ENCODE results near the gene MAML3. TPM values are rescaled to one million over a fixed set of nuclear protein-coding genes. Genes with fewer than 3 reads are reported as not detected.

The MAML3 gene
- total and polyA plus RNA-seq, 4 experiments from 2014 or later: 0.15 to 3.7 (median 1.7) TPM

DNA sequence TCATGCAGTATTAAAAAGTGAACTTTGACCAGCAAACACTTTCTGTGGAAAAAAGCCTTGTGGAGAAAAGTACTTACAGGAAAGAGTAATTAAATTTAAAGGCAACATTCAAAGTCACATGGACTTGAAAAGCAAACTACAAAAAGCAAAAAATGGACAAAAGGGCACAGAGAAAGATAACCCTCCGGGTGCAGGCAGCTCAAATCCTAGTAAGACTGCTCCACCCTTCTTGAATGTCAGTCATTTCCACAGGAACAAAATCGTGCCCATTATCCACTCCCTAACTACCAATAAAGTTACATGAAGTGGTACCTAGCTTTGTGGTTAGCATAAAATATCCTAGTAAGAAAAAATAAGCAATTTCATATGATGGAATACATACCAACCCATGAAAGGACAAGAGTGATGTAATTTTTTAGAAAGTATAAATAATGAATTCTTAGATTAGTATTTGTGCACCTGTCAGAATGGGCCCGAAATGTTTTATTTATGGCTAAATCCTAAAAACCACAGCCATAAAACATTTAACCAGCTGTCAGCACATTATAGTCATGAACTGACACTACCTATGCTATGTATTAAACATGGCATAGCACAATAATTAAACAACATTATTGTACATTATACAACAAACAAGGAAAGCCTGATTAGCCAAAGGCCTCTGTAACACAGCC, 43.3 kb downstream of the MAML3 start:
- Histone ChIP-seq H3K4me3 (ENCODE audit: low read length in 2 of 2) (no peak overlapping the region), H3K36me3 (ENCODE audit: insufficient read depth, low read length) (no peaks in the 10 kb centered on the region), H3K9me3 (ENCODE audit: control insufficient read depth in 1 of 2, low read length in 2 of 2) (no peaks in the 10 kb centered on the region), H3K4me1 (ENCODE audit: insufficient read depth, low read length) (no peaks in the 10 kb centered on the region), H3K27me3 (ENCODE audit: insufficient read depth, low read length) (no peaks in the 10 kb centered on the region), H3K27ac (ENCODE audit: low read depth, low read length) (no peak overlapping the region)
- peaks cover 4% of the 10 kb centered on the region in 2 donors for H3K27me3 Mint-ChIP-seq
- no peak overlapping the region for H3K27ac Mint-ChIP-seq
- intact Hi-C loops (cut with micrococcal nuclease): no loop called here
- H3K4me1 Mint-ChIP-seq: peaks cover 0 to 2% (median 0%) of the 10 kb centered on the region in 4 donors
- H3K4me3 Mint-ChIP-seq: no peak overlapping the region
- POLR2A ChIA-PET (ENCODE audit: partially characterized antibody): no interaction called here
- H3K9me3 Mint-ChIP-seq: no peaks in the 10 kb centered on the region
- DNase-seq: no peak
- no peaks in the 10 kb centered on the region for H3K36me3 Mint-ChIP-seq
- CTCF ChIA-PET (ENCODE audit: partially characterized antibody): no interaction called here

DNA sequence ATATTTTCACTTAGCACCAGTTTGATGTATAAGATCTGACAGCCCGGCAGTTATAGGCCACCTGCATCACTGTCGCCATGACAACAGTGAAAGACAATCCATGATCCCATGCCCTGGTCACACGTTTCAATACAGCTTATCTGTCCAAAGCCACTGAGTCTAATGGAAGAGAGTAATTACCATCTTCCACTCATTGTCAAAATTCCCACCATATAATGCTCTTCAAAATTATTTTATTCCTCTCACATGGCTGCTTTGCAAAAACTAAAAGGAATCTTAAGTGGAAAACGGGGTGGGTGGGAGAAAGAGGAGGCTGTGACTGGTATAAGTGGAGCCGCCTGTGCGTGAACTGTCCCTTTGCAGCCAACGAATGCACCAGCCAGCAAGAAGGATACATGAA, 44.2 kb downstream of the MAML3 start:
- no peaks in the 10 kb centered on the region for H3K9me3 Mint-ChIP-seq
- H3K4me1 Mint-ChIP-seq: peaks cover 0 to 2% (median 0%) of the 10 kb centered on the region in 4 donors
- POLR2A ChIA-PET (ENCODE audit: partially characterized antibody): no interaction called here
- Histone ChIP-seq H3K9me3 (ENCODE audit: control insufficient read depth in 1 of 2, low read length in 2 of 2) (no peaks in the 10 kb centered on the region), H3K27me3 (ENCODE audit: insufficient read depth, low read length) (no peaks in the 10 kb centered on the region), H3K36me3 (ENCODE audit: insufficient read depth, low read length) (no peaks in the 10 kb centered on the region), H3K4me1 (ENCODE audit: insufficient read depth, low read length) (no peaks in the 10 kb centered on the region), H3K27ac (ENCODE audit: low read depth, low read length) (no peak overlapping the region), H3K4me3 (ENCODE audit: low read length in 2 of 2) (no peak overlapping the region)
- H3K4me3 Mint-ChIP-seq: no peak overlapping the region
- CTCF ChIA-PET (ENCODE audit: partially characterized antibody): no interaction called here
- H3K27me3 Mint-ChIP-seq: peaks cover 2 to 4% of the 10 kb centered on the region in 2 donors
- H3K36me3 Mint-ChIP-seq: no peaks in the 10 kb centered on the region
- DNase-seq: no peak
- intact Hi-C loops (cut with micrococcal nuclease): no loop called here
- H3K27ac Mint-ChIP-seq: no peak overlapping the region

DNA sequence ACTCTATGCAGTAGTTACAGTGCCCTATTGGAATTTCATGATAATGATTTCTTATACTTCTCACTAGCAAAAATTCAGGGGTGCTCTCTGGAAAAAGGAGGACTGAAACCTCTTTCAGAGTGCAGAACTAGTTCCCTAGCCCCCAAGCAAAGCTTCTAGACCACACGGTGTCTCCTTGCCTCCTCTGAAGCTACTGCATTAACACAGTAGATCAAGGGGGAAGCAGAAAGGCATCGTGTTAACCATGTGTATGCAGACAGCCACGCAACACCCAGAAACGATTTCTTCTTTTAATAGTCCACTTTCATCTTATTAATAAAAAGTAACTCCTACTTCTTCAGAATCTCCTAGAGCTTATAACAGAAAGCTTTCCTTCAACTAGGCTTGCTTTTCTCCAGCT, 44.7 kb downstream of the MAML3 start:
- H3K27me3 Mint-ChIP-seq: peaks cover 2 to 4% of the 10 kb centered on the region in 2 donors
- no peaks in the 10 kb centered on the region for H3K4me1 ChIP-seq (ENCODE audit: insufficient read depth, low read length)
- no peak overlapping the region for H3K4me3 ChIP-seq (ENCODE audit: low read length in 2 of 2)
- no peaks in the 10 kb centered on the region for H3K36me3 ChIP-seq (ENCODE audit: insufficient read depth, low read length)
- POLR2A ChIA-PET (ENCODE audit: partially characterized antibody): no interaction called here
- H3K9me3 ChIP-seq (ENCODE audit: control insufficient read depth in 1 of 2, low read length in 2 of 2): no peaks in the 10 kb centered on the region
- no peaks in the 10 kb centered on the region for H3K27me3 ChIP-seq (ENCODE audit: insufficient read depth, low read length)
- intact Hi-C loops (cut with micrococcal nuclease): no loop called here
- no peaks in the 10 kb centered on the region for H3K36me3 Mint-ChIP-seq
- CTCF ChIA-PET (ENCODE audit: partially characterized antibody): no interaction called here
- H3K4me1 Mint-ChIP-seq: peaks cover 0 to 2% (median 0%) of the 10 kb centered on the region in 4 donors
- no peaks in the 10 kb centered on the region for H3K9me3 Mint-ChIP-seq
- H3K4me3 Mint-ChIP-seq: no peak overlapping the region
- no peak overlapping the region for H3K27ac Mint-ChIP-seq
- H3K27ac ChIP-seq (ENCODE audit: low read depth, low read length): no peak overlapping the region
- no peak for DNase-seq

GRCh38 chr4:140108713-140109230, 45.2 kb downstream of the MAML3 start:
- DNase-seq: no peak
- no peaks in the 10 kb centered on the region for H3K27me3 ChIP-seq (ENCODE audit: insufficient read depth, low read length)
- Mint-ChIP-seq H3K9me3 (no peaks in the 10 kb centered on the region), H3K4me1 (peaks cover under 1 to 2% (median 2%) of the 10 kb centered on the region in 4 donors), H3K4me3 (no peak overlapping the region), H3K27ac (no peak overlapping the region), H3K36me3 (no peaks in the 10 kb centered on the region), H3K27me3 (peaks cover 2 to 4% of the 10 kb centered on the region in 2 donors)
- H3K36me3 ChIP-seq (ENCODE audit: insufficient read depth, low read length): no peaks in the 10 kb centered on the region
- intact Hi-C loops (cut with micrococcal nuclease): no loop called here
- no peaks in the 10 kb centered on the region for H3K4me1 ChIP-seq (ENCODE audit: insufficient read depth, low read length)
- H3K4me3 ChIP-seq (ENCODE audit: low read length in 2 of 2): no peak overlapping the region
- POLR2A ChIA-PET (ENCODE audit: partially characterized antibody): no interaction called here
- CTCF ChIA-PET (ENCODE audit: partially characterized antibody): no interaction called here
- no peaks in the 10 kb centered on the region for H3K9me3 ChIP-seq (ENCODE audit: control insufficient read depth in 1 of 2, low read length in 2 of 2)
- H3K27ac ChIP-seq (ENCODE audit: low read depth, low read length): no peak overlapping the region

DNA sequence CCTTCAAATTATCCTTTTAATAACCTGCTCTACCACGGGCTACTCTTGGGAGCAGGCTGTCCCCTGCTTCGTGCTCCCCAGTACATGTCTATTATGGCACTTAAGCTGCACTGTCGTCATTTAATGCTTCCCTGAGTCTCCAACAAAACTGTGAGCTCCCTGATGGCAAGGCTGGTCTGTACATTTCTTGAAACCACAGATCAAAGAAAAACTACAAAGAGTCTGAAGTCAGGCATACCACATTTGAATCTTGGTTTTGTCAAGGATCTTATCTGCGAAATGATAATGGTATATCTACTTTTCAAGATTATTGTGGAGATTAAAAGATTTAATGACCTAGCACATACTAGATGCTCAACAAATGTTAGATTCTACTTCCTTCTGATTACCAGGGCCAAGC, 45.7 kb downstream of the MAML3 start:
- Histone ChIP-seq H3K27ac (ENCODE audit: low read depth, low read length) (no peak overlapping the region), H3K27me3 (ENCODE audit: insufficient read depth, low read length) (no peaks in the 10 kb centered on the region), H3K9me3 (ENCODE audit: control insufficient read depth in 1 of 2, low read length in 2 of 2) (no peaks in the 10 kb centered on the region), H3K4me1 (ENCODE audit: insufficient read depth, low read length) (no peaks in the 10 kb centered on the region), H3K4me3 (ENCODE audit: low read length in 2 of 2) (no peak overlapping the region), H3K36me3 (ENCODE audit: insufficient read depth, low read length) (no peaks in the 10 kb centered on the region)
- Mint-ChIP-seq H3K27ac (peak overlapping the region in 2 of 7 donors; percentile 6 to 8), H3K4me3 (no peak overlapping the region), H3K4me1 (peaks cover 3 to 7% (median 6%) of the 10 kb centered on the region in 4 donors), H3K27me3 (peaks cover 2 to 4% of the 10 kb centered on the region in 2 donors), H3K9me3 (no peaks in the 10 kb centered on the region), H3K36me3 (no peaks in the 10 kb centered on the region)
- intact Hi-C loops (cut with micrococcal nuclease): no loop called here
- POLR2A ChIA-PET (ENCODE audit: partially characterized antibody): no interaction called here
- no peak for DNase-seq
- CTCF ChIA-PET (ENCODE audit: partially characterized antibody): no interaction called here

GRCh38 chr4:140106289-140106844, 47.6 kb downstream of the MAML3 start:
- peaks cover 0 to 3% (median 0%) of the 10 kb centered on the region in 8 donors for H3K9me3 Mint-ChIP-seq
- Histone ChIP-seq H3K36me3 (ENCODE audit: insufficient read depth, low read length) (no peaks in the 10 kb centered on the region), H3K4me3 (ENCODE audit: low read length in 2 of 2) (no peak overlapping the region), H3K9me3 (ENCODE audit: control insufficient read depth in 1 of 2, low read length in 2 of 2) (no peaks in the 10 kb centered on the region), H3K4me1 (ENCODE audit: insufficient read depth, low read length) (no peaks in the 10 kb centered on the region), H3K27me3 (ENCODE audit: insufficient read depth, low read length) (no peaks in the 10 kb centered on the region), H3K27ac (ENCODE audit: low read depth, low read length) (no peak overlapping the region)
- ChIA-PET CTCF (ENCODE audit: partially characterized antibody) (no interaction called here), POLR2A (ENCODE audit: partially characterized antibody) (no interaction called here)
- H3K27ac Mint-ChIP-seq: no peak overlapping the region
- no peaks in the 10 kb centered on the region for H3K36me3 Mint-ChIP-seq
- peaks cover 3 to 15% (median 6%) of the 10 kb centered on the region in 4 donors for H3K4me1 Mint-ChIP-seq
- H3K4me3 Mint-ChIP-seq: no peak overlapping the region
- intact Hi-C loops (cut with micrococcal nuclease): no loop called here
- no peak for DNase-seq
- H3K27me3 Mint-ChIP-seq: peaks cover 0 to 4% of the 10 kb centered on the region in 2 donors

DNA sequence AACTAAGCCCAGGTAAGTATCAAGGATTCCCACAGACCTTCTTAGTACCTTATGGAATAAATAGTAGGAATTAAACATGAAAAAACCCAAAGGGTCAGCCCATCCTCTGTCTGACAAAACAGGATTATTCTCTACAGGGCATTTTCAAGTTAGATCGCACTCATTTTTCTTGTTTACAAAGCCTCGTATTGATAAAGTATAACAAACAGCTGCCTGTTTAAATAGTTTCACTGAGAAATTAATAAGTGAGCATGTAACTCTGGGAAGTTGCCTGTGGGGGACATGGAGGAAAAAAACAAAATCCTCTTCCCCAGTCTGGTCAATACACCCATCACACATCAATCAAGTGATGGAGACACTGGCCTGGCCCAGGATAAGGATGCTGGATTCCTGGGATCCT, 48.5 kb downstream of the MAML3 start:
- Histone ChIP-seq H3K4me3 (ENCODE audit: low read length in 2 of 2) (no peak overlapping the region), H3K27me3 (ENCODE audit: insufficient read depth, low read length) (no peaks in the 10 kb centered on the region), H3K27ac (ENCODE audit: low read depth, low read length) (no peak overlapping the region), H3K4me1 (ENCODE audit: insufficient read depth, low read length) (peaks cover 4% of the 10 kb centered on the region), H3K36me3 (ENCODE audit: insufficient read depth, low read length) (no peaks in the 10 kb centered on the region), H3K9me3 (ENCODE audit: control insufficient read depth in 1 of 2, low read length in 2 of 2) (no peaks in the 10 kb centered on the region)
- Mint-ChIP-seq H3K9me3 (peaks cover 0 to 3% (median 0%) of the 10 kb centered on the region in 8 donors), H3K27me3 (peaks cover 0 to 4% of the 10 kb centered on the region in 2 donors), H3K27ac (no peak overlapping the region), H3K4me1 (peaks cover 3 to 24% (median 9%) of the 10 kb centered on the region in 4 donors), H3K4me3 (no peak overlapping the region), H3K36me3 (no peaks in the 10 kb centered on the region)
- ChIA-PET CTCF (ENCODE audit: partially characterized antibody) (no interaction called here), POLR2A (ENCODE audit: partially characterized antibody) (no interaction called here)
- no peak for DNase-seq
- intact Hi-C loops (cut with micrococcal nuclease): no loop called here
